ENCODE results near the gene OR6C3. TPM values are rescaled to one million over a fixed set of nuclear protein-coding genes. Genes with fewer than 3 reads are reported as not detected.

OR6C3 gene
- total RNA-seq (ENCODE audit: low replicate concordance), result not detected in 2 replicates

DNA sequence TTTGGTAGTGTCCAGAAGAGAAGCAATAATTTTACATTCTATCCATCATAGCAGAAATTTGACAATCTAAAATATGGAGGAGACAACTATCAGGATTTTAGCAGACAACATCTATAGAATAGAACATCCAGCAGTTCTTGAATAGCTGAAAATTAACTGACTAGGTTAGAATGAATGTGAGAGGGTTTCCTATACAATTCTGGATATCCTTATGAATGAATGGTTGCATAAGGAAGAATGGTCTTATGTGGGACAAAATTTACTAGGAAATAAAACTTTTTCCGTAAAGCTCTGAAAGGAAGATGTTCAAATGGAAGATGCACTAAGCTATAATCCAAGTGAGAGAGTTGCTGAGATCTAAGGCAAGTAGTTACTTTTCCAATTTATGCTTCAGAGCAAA lies at the start of gene OR6C3:
Gene OR6C3, plus strand, starts transcription at position 301 of the 400 bp plus-strand sequence. CDS start 955 bp downstream, outside the sequence.
- Mint-ChIP-seq H3K27ac (no peak within 1 kb of the TSS), H3K27me3 (ENCODE audit: insufficient read depth, low read depth) (no peaks in the 10 kb centered on the region), H3K4me1 (peaks cover 2% of the 10 kb centered on the region), H3K4me3 (no peak within 1 kb of the TSS), H3K36me3 (no peaks in the 10 kb centered on the region), H3K9me3 (no peaks in the 10 kb centered on the region)
- H2AFZ ChIP-seq (replicated peaks), result no peak within 1 kb of the TSS
- no peaks in the 10 kb centered on the region for H3F3A ChIP-seq (ENCODE audit: low read depth)
- DNase-seq (ENCODE audit: low spot score), result no peak
- no peak within 1 kb of the TSS for H3K4me2 ChIP-seq
- no peak within 1 kb of the TSS for H3K4me3 ChIP-seq
- H4K20me1 ChIP-seq (ENCODE audit: low read depth), result no peaks in the 10 kb centered on the region
- no peaks in the 10 kb centered on the region for H3K4me1 ChIP-seq
- H3K27ac ChIP-seq, result no peak within 1 kb of the TSS
- no peak within 1 kb of the TSS for H3K9ac ChIP-seq
- no peaks in the 10 kb centered on the region for H3K9me3 ChIP-seq (ENCODE audit: low read depth)
- no peaks in the 10 kb centered on the region for H3K79me2 ChIP-seq (ENCODE audit: low read depth)
- no peaks in the 10 kb centered on the region for H3K36me3 ChIP-seq
- no peaks in the 10 kb centered on the region for H3K27me3 ChIP-seq
- TF ChIP-seq EZH2 (IDR thresholded peaks at IDR 0.05) (no peak), EZH2phosphoT487 (IDR thresholded peaks at IDR 0.05) (no peak)
- TF ChIP-seq, protein P1, sequence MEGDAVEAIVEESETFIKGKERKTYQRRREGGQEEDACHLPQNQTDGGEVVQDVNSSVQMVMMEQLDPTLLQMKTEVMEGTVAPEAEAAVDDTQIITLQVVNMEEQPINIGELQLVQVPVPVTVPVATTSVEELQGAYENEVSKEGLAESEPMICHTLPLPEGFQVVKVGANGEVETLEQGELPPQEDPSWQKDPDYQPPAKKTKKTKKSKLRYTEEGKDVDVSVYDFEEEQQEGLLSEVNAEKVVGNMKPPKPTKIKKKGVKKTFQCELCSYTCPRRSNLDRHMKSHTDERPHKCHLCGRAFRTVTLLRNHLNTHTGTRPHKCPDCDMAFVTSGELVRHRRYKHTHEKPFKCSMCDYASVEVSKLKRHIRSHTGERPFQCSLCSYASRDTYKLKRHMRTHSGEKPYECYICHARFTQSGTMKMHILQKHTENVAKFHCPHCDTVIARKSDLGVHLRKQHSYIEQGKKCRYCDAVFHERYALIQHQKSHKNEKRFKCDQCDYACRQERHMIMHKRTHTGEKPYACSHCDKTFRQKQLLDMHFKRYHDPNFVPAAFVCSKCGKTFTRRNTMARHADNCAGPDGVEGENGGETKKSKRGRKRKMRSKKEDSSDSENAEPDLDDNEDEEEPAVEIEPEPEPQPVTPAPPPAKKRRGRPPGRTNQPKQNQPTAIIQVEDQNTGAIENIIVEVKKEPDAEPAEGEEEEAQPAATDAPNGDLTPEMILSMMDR (IDR thresholded peaks at IDR 0.05), result no peak

DNA sequence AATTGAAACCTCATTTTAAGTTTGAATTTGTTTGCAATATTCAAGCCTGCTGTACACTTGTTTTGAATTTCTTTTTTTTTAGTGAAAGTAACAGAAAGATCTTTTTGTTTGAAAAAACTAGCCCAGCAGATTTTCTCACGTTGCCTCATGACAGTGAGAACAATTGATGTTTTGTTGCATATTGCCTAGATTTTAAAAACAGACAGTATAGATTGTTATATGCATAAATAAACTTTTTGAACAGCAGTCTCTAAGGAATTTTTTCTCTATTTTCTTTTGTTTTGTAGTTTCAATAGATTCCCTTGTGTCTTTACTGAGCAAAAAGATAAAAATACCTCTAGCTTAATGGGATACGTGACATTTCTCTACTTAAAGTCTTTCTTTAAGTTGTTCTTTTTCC lies 49.6 kb upstream of the OR6C3 start:
- DNase-seq (ENCODE audit: low spot score), result no peak
- Histone ChIP-seq H3K4me3 (no peak overlapping the region), H2AFZ (replicated peaks) (no peak overlapping the region), H3K27me3 (no peaks in the 10 kb centered on the region), H3F3A (ENCODE audit: low read depth) (no peaks in the 10 kb centered on the region), H4K20me1 (ENCODE audit: low read depth) (no peaks in the 10 kb centered on the region), H3K4me2 (no peak overlapping the region), H3K36me3 (no peaks in the 10 kb centered on the region), H3K79me2 (ENCODE audit: low read depth) (no peaks in the 10 kb centered on the region), H3K4me1 (no peaks in the 10 kb centered on the region), H3K27ac (no peak overlapping the region), H3K9ac (no peak overlapping the region), H3K9me3 (ENCODE audit: low read depth) (no peaks in the 10 kb centered on the region)
- no peak overlapping the region for H3K27ac Mint-ChIP-seq
- H3K9me3 Mint-ChIP-seq, result no peaks in the 10 kb centered on the region
- H3K4me3 Mint-ChIP-seq, result no peak overlapping the region
- H3K36me3 Mint-ChIP-seq, result no peaks in the 10 kb centered on the region
- no peak for TF ChIP-seq EZH2phosphoT487 (IDR thresholded peaks at IDR 0.05)
- TF ChIP-seq EZH2 (IDR thresholded peaks at IDR 0.05), result no peak
- TF ChIP-seq, protein P1 (IDR thresholded peaks at IDR 0.05), result no peak
- no peaks in the 10 kb centered on the region for H3K4me1 Mint-ChIP-seq
- no peaks in the 10 kb centered on the region for H3K27me3 Mint-ChIP-seq (ENCODE audit: insufficient read depth, low read depth)

DNA sequence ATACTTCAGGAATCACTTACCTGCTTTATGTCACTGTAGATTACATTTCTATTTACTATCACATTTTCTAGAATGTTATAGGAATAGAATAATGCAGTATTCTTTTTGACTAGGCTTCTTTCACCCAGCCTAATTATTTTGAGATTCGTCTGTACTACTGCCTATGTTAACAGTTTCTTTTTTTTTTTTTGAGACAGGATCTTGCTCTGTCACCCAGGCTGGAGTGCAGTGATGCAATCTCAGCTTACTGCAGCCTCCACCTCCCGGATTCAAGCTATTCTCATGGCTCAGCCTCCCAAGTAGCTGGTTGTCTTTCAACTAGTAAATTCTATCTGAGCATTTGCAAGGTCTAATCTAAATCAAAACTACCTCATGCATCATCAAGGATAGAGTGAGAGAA lies 40.5 kb upstream of the OR6C3 start:
- Histone ChIP-seq H3K4me3 (no peak overlapping the region), H4K20me1 (ENCODE audit: low read depth) (no peaks in the 10 kb centered on the region), H3K36me3 (no peaks in the 10 kb centered on the region), H3K27ac (no peak overlapping the region), H3K4me1 (no peaks in the 10 kb centered on the region), H3K9me3 (ENCODE audit: low read depth) (no peaks in the 10 kb centered on the region), H3F3A (ENCODE audit: low read depth) (no peaks in the 10 kb centered on the region), H3K4me2 (no peak overlapping the region), H2AFZ (replicated peaks) (no peak overlapping the region), H3K27me3 (no peaks in the 10 kb centered on the region), H3K9ac (no peak overlapping the region), H3K79me2 (ENCODE audit: low read depth) (no peaks in the 10 kb centered on the region)
- Mint-ChIP-seq H3K27me3 (ENCODE audit: insufficient read depth, low read depth) (no peaks in the 10 kb centered on the region), H3K4me1 (no peaks in the 10 kb centered on the region), H3K9me3 (no peaks in the 10 kb centered on the region), H3K4me3 (no peak overlapping the region), H3K36me3 (no peaks in the 10 kb centered on the region), H3K27ac (no peak overlapping the region)
- TF ChIP-seq, protein P1 (IDR thresholded peaks at IDR 0.05), result no peak
- TF ChIP-seq EZH2 (IDR thresholded peaks at IDR 0.05), result no peak
- TF ChIP-seq EZH2phosphoT487 (IDR thresholded peaks at IDR 0.05), result no peak
- no peak for DNase-seq (ENCODE audit: low spot score)
